A549 (cell line): Measurements from ENCODE around the gene SRGN. TPM values are rescaled to one million over a fixed set of nuclear protein-coding genes. Genes with fewer than 3 reads are reported as not detected.

ENCODE experiments used
- ATAC-seq, 2 experiments: fragments of 200-7000 bp in 1 of 2; fragments of >200 bp in 1 of 2; cut with Nextera tagmentation in 1 of 2; cut with Tn5 transposase in 1 of 2; 3 replicates each; pipeline versions ENCODE4 v1.8.0 to v1.9.1; 2018 to 2020; ENCODE audit warnings: mild to moderate bottlenecking in 1 of 2, moderate library complexity in 1 of 2
- CTCF ChIA-PET: fragments of 300-600 bp; sonication (Branson Sonifier 250); formaldehyde crosslinking; extraction: SDS; loops from one replicate; lab custom pipeline; 2021; ENCODE audit warnings: antibody characterized with exemption, inconsistent platforms; lab: Yijun Ruan, JAX
- POLR2A ChIA-PET: fragments of 350-600 bp; formaldehyde crosslinking; extraction: SDS; loops from one replicate; lab custom pipeline; 2021; ENCODE audit warnings: antibody characterized with exemption, inconsistent platforms; lab: Yijun Ruan, JAX
- DNase-seq, 2 experiments: peaks; one replicate each; pipeline versions ENCODE4 v3.0.0 to v3.0.0-alpha.2; 2011 to 2016; ENCODE audit warnings: low read depth in 1 of 2, low spot score in 1 of 2
- FAIRE-seq: peaks from 2 replicates; lab custom pipeline; 2011; peaks lifted over from hg19 to GRCh38; lab: Jason Lieb, UNC
- H3K27ac ChIP-seq, 2 experiments: fragments of >200 bp; sonication (Bioruptor Twin); formaldehyde crosslinking; 3 replicates each; pipeline ENCODE4 v1.5.1; 2016 to 2017
- H3K4me1 ChIP-seq: fragments of >200 bp; sonication (Bioruptor Twin); formaldehyde crosslinking; 3 replicates; pipeline ENCODE4 v1.6.1; 2016
- H3K4me2 ChIP-seq: fragments of >200 bp; sonication (Bioruptor Twin); formaldehyde crosslinking; 3 replicates; pipeline ENCODE4 v1.6.1; 2016
- H3K4me3 ChIP-seq: fragments of >200 bp; sonication (Bioruptor Twin); formaldehyde crosslinking; 3 replicates; pipeline ENCODE4 v1.5.1; 2016
- H3K9me3 ChIP-seq: fragments of >200 bp; sonication (Bioruptor Twin); formaldehyde crosslinking; 3 replicates; pipeline ENCODE4 v1.6.1; 2016
- CEBPB ChIP-seq, 2 experiments: fragments of >200 bp in 1 of 2; sonication (Bioruptor Twin) in 1 of 2; formaldehyde crosslinking in 1 of 2; IDR thresholded peaks; 2 replicates each; pipeline ENCODE4 v1.6.1; 2012 to 2016
- CHD2 ChIP-seq: fragments of 150-350 bp; IDR thresholded peaks from 2 replicates; pipeline ENCODE4 v1.6.1; 2014; ENCODE audit warnings: low read length; ENCODE audit not compliant: partially characterized antibody
- CTCF ChIP-seq: fragments of >200 bp; sonication (Bioruptor Twin); formaldehyde crosslinking; IDR thresholded peaks from 3 replicates; pipeline ENCODE4 v1.5.1; 2016
- E2F6 ChIP-seq: IDR thresholded peaks from 2 replicates; pipeline ENCODE4 v1.6.1; 2012; ENCODE audit warnings: low read depth, borderline replicate concordance
- EHMT2 ChIP-seq: fragments of 200-600 bp; sonication (generic); IDR thresholded peaks from 2 replicates; pipeline ENCODE4 v1.6.1; 2016; ENCODE audit warnings: antibody characterized with exemption, low read depth, mild to moderate bottlenecking, moderate library complexity
- FOSB ChIP-seq: fragments of 250-450 bp; sonication (Bioruptor Pico); IDR thresholded peaks from 2 replicates; pipeline ENCODE4 v1.5.0; 2020; ENCODE audit warnings: mild to moderate bottlenecking, moderate library complexity
- HEYL ChIP-seq: fragments of 250-450 bp; sonication (Bioruptor Pico); IDR thresholded peaks from 2 replicates; pipeline ENCODE4 v1.8.0; 2021; ENCODE audit warnings: mild to moderate bottlenecking, moderate library complexity
- HOXB5 ChIP-seq: fragments of 250-450 bp; sonication (Bioruptor Pico); IDR thresholded peaks from 2 replicates; pipeline ENCODE4 v1.5.0; 2020; ENCODE audit warnings: mild to moderate bottlenecking, moderate library complexity
- MAZ ChIP-seq: fragments of 150-350 bp; IDR thresholded peaks from 2 replicates; pipeline ENCODE4 v1.6.1; 2014; ENCODE audit warnings: antibody characterized with exemption, low read depth, low read length, borderline replicate concordance
- MYC ChIP-seq: IDR thresholded peaks from 2 replicates; pipeline ENCODE4 v1.6.1; 2012; ENCODE audit warnings: mild to moderate bottlenecking, inconsistent platforms, low read length, improper control_type of control experiment, borderline replicate concordance
- NFE2L2 ChIP-seq: fragments of 150-350 bp; conservative IDR thresholded peaks from 2 replicates; pipeline ENCODE4 v1.6.1; 2014; ENCODE audit warnings: low read length
- NPAS2 ChIP-seq: fragments of 250-450 bp; sonication (Bioruptor Pico); IDR thresholded peaks from 2 replicates; pipeline ENCODE4 v1.8.0; 2022; ENCODE audit warnings: mild to moderate bottlenecking, moderate library complexity, borderline replicate concordance
- PHF8 ChIP-seq: fragments of 200-600 bp; sonication (generic); IDR thresholded peaks from 2 replicates; pipeline ENCODE4 v1.6.1; 2016; ENCODE audit warnings: low read depth, mild to moderate bottlenecking, antibody characterized with exemption, moderate library complexity, borderline replicate concordance
- RAD21 ChIP-seq, 2 experiments: fragments of >200 bp in 1 of 2; sonication (Bioruptor Twin) in 1 of 2; formaldehyde crosslinking in 1 of 2; IDR thresholded peaks in 1 of 2; conservative IDR thresholded peaks in 1 of 2; 2 replicates in 1 of 2; 3 replicates in 1 of 2; pipeline ENCODE4 v1.6.1; 2012 to 2018; ENCODE audit warnings: inconsistent platforms in 1 of 2
- RARB ChIP-seq: fragments of 250-450 bp; sonication (Bioruptor Pico); IDR thresholded peaks from 2 replicates; pipeline ENCODE4 v1.8.0; 2021; ENCODE audit warnings: mild to moderate bottlenecking, moderate library complexity
- SMC3 ChIP-seq: fragments of >200 bp; sonication (Bioruptor Twin); formaldehyde crosslinking; IDR thresholded peaks from 3 replicates; pipeline ENCODE4 v1.6.1; 2018; ENCODE audit warnings: inconsistent platforms
- TP53 ChIP-seq: fragments of 250-450 bp; sonication (Bioruptor Pico); IDR thresholded peaks from 2 replicates; pipeline ENCODE4 v1.5.0; 2021; ENCODE audit warnings: mild to moderate bottlenecking, moderate library complexity
- WGBS: methylation state at CpG from one replicate; pipeline ENCODE4 v1.1.6; 2017; ENCODE audit errors: missing lambda C conversion rate; 5-methylcytosine and 5-hydroxymethylcytosine counted together
- polyA plus RNA-seq, 4 experiments: library from polyadenylated mRNA; depleted of rRNA in 3 of 4; stranded (reverse); fragments of >200 nt; fragmentation: RNase III in 1 of 4; extraction: RNeasy Plus Mini Kit Qiagen cat#74134 plus additional on column Dnase treatment in 1 of 4; gene quantifications; 2 replicates in 3 of 4; 3 replicates in 1 of 4; pipeline ENCODE4 v1.2.3, GENCODE V29; 2011 to 2017
- TF ChIP-seq, protein P1 (sequence below): fragments of 450-650 bp; IDR thresholded peaks from 2 replicates; pipeline ENCODE4 v1.6.1; 2014; ENCODE audit warnings: antibody characterized with exemption
- TF ChIP-seq, protein P2 (sequence below): fragments of >200 bp; sonication (Bioruptor Twin); formaldehyde crosslinking; IDR thresholded peaks from 2 replicates; pipeline ENCODE4 v1.6.1; 2016
- TF ChIP-seq, protein P3 (sequence below): IDR thresholded peaks from 2 replicates; pipeline ENCODE4 v1.6.1; 2012

The SRGN gene
- polyA plus RNA-seq, 2 of the 4 experiments (the other 2 are of a cell fraction) = 51.9 to 88.7 TPM

- TF ChIP-seq CEBPB (IDR thresholded peaks at IDR 0.05) (peak in 1 of 2 experiments; percentile 33; a peak in 1 of 4 replicates), RAD21 (conservative IDR thresholded peaks at IDR 0.05 in 1 of 2, IDR thresholded peaks at IDR 0.05 in 1 of 2) (no peak)
- DNase-seq (no peak), ATAC-seq (peak in 1 of 2 experiments; percentile 34; a peak in 2 of 6 replicates), FAIRE-seq (no peak)
- WGBS = 95% methylated on average over 2 of the region's 2 CpGs
- ChIA-PET CTCF (interaction anchor here (1.4 to 1.8 kb wide), 3 partner anchors 14 to 102 kb away, joined by 3 to 6 read pairs (median 4); no protein-coding TSS in a partner anchor), POLR2A (no interaction called here)
- no peaks in the 10 kb centered on the region for H3K4me1 ChIP-seq
- H3K4me3 ChIP-seq = no peak overlapping the region
- H3K27ac ChIP-seq = no peak overlapping the region
- no peaks in the 10 kb centered on the region for H3K9me3 ChIP-seq
- no peak overlapping the region for H3K4me2 ChIP-seq
Measured at GRCh38 chr10:69107699-69108098, 19.8 kb downstream of the SRGN start.

DNA sequence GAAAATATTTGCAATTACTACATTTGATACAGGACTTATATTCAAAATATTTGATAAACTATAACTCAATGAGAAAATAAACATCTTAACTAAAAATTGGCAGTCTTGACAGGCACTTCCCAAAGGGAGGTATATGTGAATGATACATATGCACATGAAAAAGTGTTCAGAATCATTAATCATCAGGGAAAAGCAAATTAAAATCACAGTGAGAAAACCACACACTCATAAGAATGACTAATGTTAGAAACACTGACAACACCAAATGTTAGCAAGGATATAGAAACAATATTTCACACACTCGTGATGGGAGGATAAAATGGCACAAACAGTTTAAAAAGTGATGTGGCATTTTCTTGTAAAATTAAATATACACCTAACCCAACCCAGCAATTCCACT is 32.0 kb downstream of the SRGN start:
- DNase-seq = no peak

GRCh38 chr10:69123306-69123746 is 35.4 kb downstream of the SRGN start:
- H3K27ac ChIP-seq = peak overlapping the region; percentile 89 to 92
- TF ChIP-seq RAD21 (conservative IDR thresholded peaks at IDR 0.05 in 1 of 2, IDR thresholded peaks at IDR 0.05 in 1 of 2) = peak in 1 of 2 experiments; percentile 55; a peak in 3 of 5 replicates
- TF ChIP-seq EHMT2 = no peak
- no peak for TF ChIP-seq RARB (CRISPR knock-in tag)
- TF ChIP-seq, protein P1, sequence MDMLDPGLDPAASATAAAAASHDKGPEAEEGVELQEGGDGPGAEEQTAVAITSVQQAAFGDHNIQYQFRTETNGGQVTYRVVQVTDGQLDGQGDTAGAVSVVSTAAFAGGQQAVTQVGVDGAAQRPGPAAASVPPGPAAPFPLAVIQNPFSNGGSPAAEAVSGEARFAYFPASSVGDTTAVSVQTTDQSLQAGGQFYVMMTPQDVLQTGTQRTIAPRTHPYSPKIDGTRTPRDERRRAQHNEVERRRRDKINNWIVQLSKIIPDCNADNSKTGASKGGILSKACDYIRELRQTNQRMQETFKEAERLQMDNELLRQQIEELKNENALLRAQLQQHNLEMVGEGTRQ = no peak
- no peak for TF ChIP-seq CHD2
- TF ChIP-seq, protein P2, sequence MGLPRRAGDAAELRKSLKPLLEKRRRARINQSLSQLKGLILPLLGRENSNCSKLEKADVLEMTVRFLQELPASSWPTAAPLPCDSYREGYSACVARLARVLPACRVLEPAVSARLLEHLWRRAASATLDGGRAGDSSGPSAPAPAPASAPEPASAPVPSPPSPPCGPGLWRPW = no peak
- TF ChIP-seq MYC = no peak
- TF ChIP-seq FOSB = no peak
- 0 out of 3 replicates have a peak, but pooled peaks have one; percentile 58 for TF ChIP-seq SMC3
- no peak; the same call in 1 of the 2 replicates for TF ChIP-seq HOXB5
- TF ChIP-seq, all 56 proteins: peak for 2
- peak overlapping the region; percentile 73 for H3K4me2 ChIP-seq
- CTCF ChIA-PET = interaction anchor here (1.6 to 2.5 kb wide), 4 partner anchors 18 to 121 kb away, joined by 3 to 21 read pairs (median 6); no protein-coding TSS in a partner anchor
- no peaks in the 10 kb centered on the region for H3K9me3 ChIP-seq
- FAIRE-seq (no peak), DNase-seq (peak; percentile 74 to 77), ATAC-seq (peak; percentile 89)
- H3K4me1 ChIP-seq = peaks cover 15% of the 10 kb centered on the region
- POLR2A ChIA-PET = no interaction called here
- 3% methylated on average over 16 of the region's 16 CpGs for WGBS
- H3K4me3 ChIP-seq = peak overlapping the region; percentile 77

More for the DNA sequence above, 32.0 kb downstream of the SRGN start:
- ChIA-PET POLR2A (no interaction called here), CTCF (no interaction called here)
- Histone ChIP-seq H3K9me3 (no peaks in the 10 kb centered on the region), H3K4me2 (no peak overlapping the region), H3K4me1 (peaks cover 6% of the 10 kb centered on the region), H3K27ac (no peak overlapping the region), H3K4me3 (no peak overlapping the region)
- ATAC-seq (no peak), FAIRE-seq (no peak)
- TF ChIP-seq HEYL (no peak), RAD21 (conservative IDR thresholded peaks at IDR 0.05 in 1 of 2, IDR thresholded peaks at IDR 0.05 in 1 of 2) (no peak)
- 31% methylated on average over 1 of the region's 1 CpG for WGBS

- under 1% methylated on average over 23 of the region's 82 CpGs for WGBS
- ChIA-PET CTCF (interaction anchor here (0.9 to 2.5 kb wide), 8 partner anchors 10 to 119 kb away, joined by 3 to 21 read pairs (median 4); no protein-coding TSS in a partner anchor), POLR2A (interaction anchor here (0.8 to 1.3 kb wide), 3 partner anchors 56 to 168 kb away, joined by 3 to 7 read pairs (median 4); partner anchors contain the start of genes DDX21 and SUPV3L1)
- DNase-seq (peak; percentile 92 to 98), ATAC-seq (peak; percentile 84 to 89), FAIRE-seq (no peak)
- H3K4me1 ChIP-seq = peaks cover 15% of the 10 kb centered on the region
- no peaks in the 10 kb centered on the region for H3K9me3 ChIP-seq
- peak within 1 kb of the TSS; percentile 77 for H3K4me3 ChIP-seq
- peak within 1 kb of the TSS; percentile 89 to 92 for H3K27ac ChIP-seq
- H3K4me2 ChIP-seq = peak within 1 kb of the TSS; percentile 87
- peak; percentile 94 for TF ChIP-seq NPAS2 (CRISPR knock-in tag)
- TF ChIP-seq, protein P3, sequence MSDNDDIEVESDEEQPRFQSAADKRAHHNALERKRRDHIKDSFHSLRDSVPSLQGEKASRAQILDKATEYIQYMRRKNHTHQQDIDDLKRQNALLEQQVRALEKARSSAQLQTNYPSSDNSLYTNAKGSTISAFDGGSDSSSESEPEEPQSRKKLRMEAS = peak; percentile 42; the same call in 1 of the 2 replicates
- peak; percentile 58; the same call in 2 of the 3 replicates for TF ChIP-seq CTCF
- TF ChIP-seq RARB (CRISPR knock-in tag) = no peak
- peak; percentile 95 for TF ChIP-seq PHF8
- TF ChIP-seq RAD21 (conservative IDR thresholded peaks at IDR 0.05 in 1 of 2, IDR thresholded peaks at IDR 0.05 in 1 of 2) = peak in 1 of 2 experiments; percentile 62; a peak in 2 of 5 replicates
- TF ChIP-seq, protein P1 = peak; percentile 99
- TF ChIP-seq TP53 (CRISPR knock-in tag) = 0 out of 2 replicates have a peak, but pooled peaks have one; percentile 15
- TF ChIP-seq E2F6 = peak; percentile 66; the same call in 1 of the 2 replicates
- no peak for TF ChIP-seq HEYL
- TF ChIP-seq NFE2L2 = no peak
- peak; percentile 44; the same call in 1 of the 2 replicates for TF ChIP-seq MAZ
Measured at GRCh38 chr10:69123747-69124562, 36.1 kb downstream of the SRGN start, which contains the start of gene VPS26A. Gene VPS26A, plus strand, starts transcription at chr10:69124178. Its CDS starts 100 bp downstream, at chr10:69124278.
